ENCODE data around the gene TMOD1. TPM values are rescaled to one million over a fixed set of nuclear protein-coding genes. Genes with fewer than 3 reads are reported as not detected.

TMOD1 gene
- total RNA-seq, 3 donors from 2014 or later (not counting 1 experiment from before 2014, with no cell fraction given): 1.9 to 3.2 (median 2.0) TPM

GRCh38 chr9:97500765-97501176 lies 695 bp upstream of the TMOD1 start:
- peaks cover 9% of the 10 kb centered on the region for H3K36me3 Mint-ChIP-seq
- Histone ChIP-seq H3K36me3 (ENCODE audit: control insufficient read depth, insufficient read depth, low read length) (peaks cover 9% of the 10 kb centered on the region), H3K4me1 (ENCODE audit: control insufficient read depth, insufficient read depth, low read length) (peaks cover 19% of the 10 kb centered on the region), H3K27ac (ENCODE audit: low read length) (no peak overlapping the region), H3K27me3 (ENCODE audit: control insufficient read depth, insufficient read depth, low read length) (peaks cover 31% of the 10 kb centered on the region), H3K9me3 (ENCODE audit: control insufficient read depth, insufficient read depth, low read length) (no peaks in the 10 kb centered on the region), H3K4me3 (ENCODE audit: low read length) (no peak overlapping the region)
- H3K4me3 Mint-ChIP-seq: peak overlapping the region; percentile 79
- no peak overlapping the region for H3K27ac Mint-ChIP-seq
- no peaks in the 10 kb centered on the region for H3K9me3 Mint-ChIP-seq
- H3K27me3 Mint-ChIP-seq (ENCODE audit: low read depth in 2 of 2): peaks cover 10 to 31% of the 10 kb centered on the region in 2 donors
- WGBS (ENCODE audit: insufficient coverage): 2% methylated on average over 4 of the region's 6 CpGs
- DNase-seq (no peak), ATAC-seq (no peak)
- intact Hi-C loops (cut with micrococcal nuclease): no loop called here
- peaks cover 11 to 15% of the 10 kb centered on the region in 2 donors for H3K4me1 Mint-ChIP-seq
- TF ChIP-seq CTCF (IDR thresholded peaks at IDR 0.05): no peak

- intact Hi-C loops (cut with micrococcal nuclease): no loop called here
- peaks cover 10 to 31% of the 10 kb centered on the region in 2 donors for H3K27me3 Mint-ChIP-seq (ENCODE audit: low read depth in 2 of 2)
- H3K27ac ChIP-seq (ENCODE audit: low read length): no peak overlapping the region
These were observed 431 bp downstream of the TMOD1 start for GRCh38 chr9:97501972-97502221.

GRCh38 chr9:97502222-97502983 lies 937 bp downstream of the TMOD1 start:
- 3% methylated on average over 49 of the region's 49 CpGs for WGBS (ENCODE audit: insufficient coverage)
- Mint-ChIP-seq H3K4me3 (peak overlapping the region; percentile 81), H3K4me1 (peaks cover 11 to 15% of the 10 kb centered on the region in 2 donors), H3K36me3 (no peaks in the 10 kb centered on the region), H3K9me3 (no peaks in the 10 kb centered on the region), H3K27ac (no peak overlapping the region), H3K27me3 (ENCODE audit: low read depth in 2 of 2) (peaks cover 10 to 31% of the 10 kb centered on the region in 2 donors)
- TF ChIP-seq CTCF (IDR thresholded peaks at IDR 0.05): no peak
- Histone ChIP-seq H3K4me3 (ENCODE audit: low read length) (no peak overlapping the region), H3K27me3 (ENCODE audit: control insufficient read depth, insufficient read depth, low read length) (peaks cover 31% of the 10 kb centered on the region), H3K27ac (ENCODE audit: low read length) (no peak overlapping the region), H3K9me3 (ENCODE audit: control insufficient read depth, insufficient read depth, low read length) (no peaks in the 10 kb centered on the region), H3K4me1 (ENCODE audit: control insufficient read depth, insufficient read depth, low read length) (peaks cover 19% of the 10 kb centered on the region), H3K36me3 (ENCODE audit: control insufficient read depth, insufficient read depth, low read length) (no peaks in the 10 kb centered on the region)
- intact Hi-C loops (cut with micrococcal nuclease): no loop called here
- ATAC-seq (peak in 2 of 3 donors; percentile 9 to 16), DNase-seq (peak in 1 of 2 donors; percentile 12)

More at GRCh38 chr9:97501972-97502221, 431 bp downstream of the TMOD1 start:
- no peaks in the 10 kb centered on the region for H3K36me3 Mint-ChIP-seq
- no peak overlapping the region for H3K4me3 ChIP-seq (ENCODE audit: low read length)
- peaks cover 19% of the 10 kb centered on the region for H3K4me1 ChIP-seq (ENCODE audit: control insufficient read depth, insufficient read depth, low read length)
- H3K4me1 Mint-ChIP-seq: peaks cover 11 to 15% of the 10 kb centered on the region in 2 donors
- H3K27me3 ChIP-seq (ENCODE audit: control insufficient read depth, insufficient read depth, low read length): peaks cover 31% of the 10 kb centered on the region
- no peak overlapping the region for H3K27ac Mint-ChIP-seq
- ATAC-seq (peak in 2 of 3 donors; percentile 14 to 33), DNase-seq (no peak)
- no peak overlapping the region for H3K4me3 Mint-ChIP-seq
- under 1% methylated on average over 30 of the region's 30 CpGs for WGBS (ENCODE audit: insufficient coverage)
- no peaks in the 10 kb centered on the region for H3K9me3 Mint-ChIP-seq
- no peaks in the 10 kb centered on the region for H3K9me3 ChIP-seq (ENCODE audit: control insufficient read depth, insufficient read depth, low read length)
- TF ChIP-seq CTCF (IDR thresholded peaks at IDR 0.05): no peak
- peaks cover under 1% of the 10 kb centered on the region for H3K36me3 ChIP-seq (ENCODE audit: control insufficient read depth, insufficient read depth, low read length)

Measured in natural killer cell (primary cell).